ENCODE results near the gene USP31.

- TF ChIP-seq CTCF (IDR thresholded peaks at IDR 0.05) = no peak
- TF ChIP-seq POLR2A (IDR thresholded peaks at IDR 0.05) = no peak
Observed at GRCh38 chr16:23029733-23030420, 119.4 kb downstream of the USP31 start.
